Globus pallidus (tissue), 1 donor: Measurements from ENCODE around the gene XYLT2.
"Not testable (repeated sequence)": the region's sequence is repeated elsewhere in the genome, so short reads cannot be mapped to it uniquely, and the experiment has no call there.

Source experiments
- DNase-seq: peaks from one replicate; pipeline ENCODE4 v3.0.0-alpha.2; 2015; ENCODE audit warnings: low spot score

XYLT2 gene

DNA sequence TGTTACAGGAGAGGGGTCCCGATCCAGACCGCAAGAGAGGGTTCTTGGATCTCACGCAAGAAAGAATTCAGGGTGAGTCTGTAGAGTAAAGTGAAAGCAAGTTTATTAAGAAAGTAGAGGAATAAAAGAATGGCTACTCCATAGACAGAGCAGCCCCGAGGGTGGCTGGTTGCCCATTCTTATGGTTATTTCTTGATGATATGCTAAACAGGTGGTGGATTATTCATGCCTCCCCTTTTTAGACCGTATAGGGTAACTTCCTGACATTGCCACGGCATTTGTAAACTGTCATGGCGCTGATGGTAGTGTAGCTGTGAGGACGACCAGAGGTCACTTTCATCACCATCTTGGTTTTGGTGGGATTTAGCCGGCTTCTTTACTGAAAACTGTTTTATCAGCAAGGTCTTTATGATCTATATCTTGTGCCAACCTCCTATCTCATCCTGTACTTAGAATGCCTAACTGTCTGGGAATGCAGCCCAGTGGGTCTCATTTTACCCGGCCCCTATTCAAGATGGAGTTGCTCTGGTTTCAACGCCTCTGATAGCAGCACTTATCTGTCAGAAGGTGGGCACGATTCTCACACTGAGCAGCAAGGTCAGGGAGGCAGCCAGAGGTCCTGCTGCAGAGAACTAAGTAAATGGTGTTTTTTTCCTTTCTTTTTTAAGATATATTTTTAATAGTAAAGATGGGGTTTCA, 26.5 kb upstream of the XYLT2 start:
- no peak for DNase-seq

DNA sequence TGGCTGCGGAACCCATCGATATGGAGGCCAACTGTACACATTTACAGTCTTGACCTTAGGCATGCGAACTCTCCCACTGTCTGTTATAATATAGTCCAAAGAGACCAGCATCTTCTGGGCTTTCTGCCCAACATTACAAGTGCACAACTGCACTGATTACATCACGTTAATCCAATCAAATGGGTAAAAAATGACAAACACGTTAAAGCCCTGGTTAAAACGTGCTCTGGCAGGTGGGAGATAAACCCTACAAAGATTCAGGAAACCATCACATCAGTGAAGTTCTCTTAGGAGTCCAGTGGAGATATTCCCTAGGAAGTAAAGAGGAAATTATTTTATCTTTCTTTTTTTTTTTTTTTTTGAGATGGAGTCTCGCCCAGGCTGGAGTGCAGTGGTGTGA, 23.7 kb upstream of the XYLT2 start:
- no peak for DNase-seq

DNA sequence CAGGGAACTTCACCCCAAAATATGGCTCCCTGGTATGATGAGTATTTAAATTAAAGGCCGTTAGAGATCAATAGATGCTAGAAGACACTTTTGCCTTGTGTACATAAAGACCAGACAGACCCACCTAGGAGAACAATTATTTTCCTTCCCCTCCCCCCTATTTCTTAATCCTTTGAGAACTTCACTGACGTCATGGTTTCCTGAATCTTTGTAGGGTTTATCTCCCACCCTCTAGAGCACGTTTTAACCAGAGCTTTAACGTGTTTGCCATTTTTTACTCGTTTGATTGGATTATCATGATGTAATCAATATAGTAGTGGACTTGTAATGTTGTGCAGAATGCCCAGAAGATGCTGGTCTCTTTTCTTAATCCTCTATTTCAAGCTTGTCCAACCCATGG, 22.9 kb upstream of the XYLT2 start:
- no peak for DNase-seq

DNA sequence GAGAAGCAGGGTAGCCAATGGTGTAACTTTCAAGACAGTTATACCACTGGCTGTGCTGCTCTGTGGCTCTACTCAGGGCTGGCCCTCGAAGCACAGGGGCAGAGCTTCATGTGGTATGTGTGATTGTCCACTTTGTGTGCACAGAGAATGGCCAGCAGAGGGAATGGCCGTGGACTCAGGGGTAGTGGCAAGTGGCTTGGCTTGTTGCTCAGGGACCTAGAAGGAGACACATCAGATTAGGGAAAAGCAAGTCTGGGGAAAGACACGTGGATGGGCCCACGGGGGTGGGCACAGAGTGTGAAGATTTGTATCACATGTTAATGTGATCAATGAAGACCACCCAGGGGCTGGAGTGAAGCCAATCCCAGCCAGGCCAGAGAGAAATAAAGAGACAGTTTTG, 20.0 kb upstream of the XYLT2 start:
- no peak for DNase-seq

DNA sequence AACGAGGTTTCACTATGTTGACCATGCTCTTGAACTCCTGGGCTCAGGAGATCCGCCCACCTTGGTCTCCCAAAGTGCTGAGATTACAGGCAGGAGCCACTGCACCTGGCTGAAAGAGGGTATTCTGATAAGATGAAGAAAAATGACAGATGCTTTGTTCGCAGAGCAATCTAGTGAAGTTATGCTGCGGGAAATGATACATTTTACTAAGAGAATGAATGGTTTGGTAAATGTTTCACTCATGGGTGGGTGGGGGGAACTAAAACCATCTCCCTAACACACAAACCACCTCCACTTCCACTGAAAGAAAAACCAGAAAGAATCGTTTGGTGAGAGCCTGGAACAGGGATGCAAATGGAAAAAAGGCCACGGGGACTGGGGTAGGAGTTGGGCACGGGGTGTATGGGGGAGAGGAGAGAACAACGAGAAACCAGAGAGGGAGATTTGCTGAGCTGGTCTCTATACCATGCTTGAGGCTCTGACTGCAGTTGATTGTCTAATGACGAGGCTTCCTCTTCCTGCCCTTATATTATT, 19.0 kb upstream of the XYLT2 start:
- DNase-seq = no peak

DNA sequence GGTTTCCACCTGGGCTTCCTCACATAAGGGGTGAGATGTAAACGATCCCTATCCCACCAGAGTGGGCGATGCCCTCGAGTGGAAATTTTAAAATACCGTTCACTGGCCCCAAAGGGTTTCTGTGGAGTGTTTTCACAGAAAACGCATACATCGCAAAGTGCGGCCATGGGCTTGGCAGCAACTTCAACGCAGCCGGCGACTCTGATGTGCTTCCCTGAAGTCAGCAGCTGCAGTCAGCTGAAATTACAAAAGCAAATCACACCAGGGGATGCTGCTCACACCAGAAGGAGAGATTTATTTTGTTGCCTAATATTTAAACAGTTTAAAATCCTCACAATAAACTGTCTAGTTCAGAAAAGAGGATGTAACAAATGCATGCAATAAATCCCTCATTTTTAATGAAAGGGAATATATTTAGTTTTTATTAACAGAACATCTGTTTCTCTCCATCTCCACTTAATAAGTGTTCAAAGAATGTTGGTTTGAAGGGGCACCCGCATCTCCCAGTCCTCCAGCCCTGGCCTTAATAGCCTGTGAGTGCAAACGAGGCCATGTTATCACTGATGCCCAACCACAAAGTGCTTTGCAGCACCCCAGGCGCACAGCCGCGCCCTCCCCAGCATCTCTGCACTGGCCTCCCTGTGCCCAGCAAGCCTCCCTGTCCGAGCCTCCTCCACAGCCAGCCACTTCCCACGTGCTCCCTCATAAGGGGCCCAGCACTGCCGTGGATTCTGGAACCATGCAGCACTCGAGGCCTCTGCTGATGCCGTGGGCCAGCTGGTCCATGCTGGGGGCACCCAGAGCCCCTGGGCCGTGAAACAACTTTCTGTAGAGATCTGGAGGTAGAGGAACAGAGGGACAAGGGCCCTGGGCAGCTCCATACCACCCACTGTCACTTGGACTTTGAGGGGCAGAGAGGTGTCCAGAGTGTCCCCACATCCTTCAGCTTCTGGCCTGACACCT, 17.3 kb upstream of the XYLT2 start:
- DNase-seq = no peak

DNA sequence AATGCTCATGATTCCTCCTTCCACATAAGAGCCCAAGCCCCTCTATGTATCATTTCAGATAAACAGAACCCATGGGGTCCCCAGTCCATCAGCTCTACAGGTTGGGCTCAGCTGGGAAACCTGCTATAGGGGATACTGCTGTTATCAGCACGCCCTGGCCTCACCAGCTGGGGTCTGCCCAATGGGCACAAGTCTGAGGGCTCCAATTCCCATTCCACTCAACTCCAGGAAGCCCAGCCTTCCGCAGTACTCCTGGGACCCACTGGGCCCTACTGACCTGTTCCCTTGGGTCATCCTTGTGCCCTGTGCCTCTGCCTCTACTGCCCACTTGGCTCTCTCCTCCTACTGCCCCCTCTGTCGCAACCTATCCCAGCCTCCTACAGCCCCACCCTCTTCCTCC, 16.2 kb upstream of the XYLT2 start:
- DNase-seq = no peak

DNA sequence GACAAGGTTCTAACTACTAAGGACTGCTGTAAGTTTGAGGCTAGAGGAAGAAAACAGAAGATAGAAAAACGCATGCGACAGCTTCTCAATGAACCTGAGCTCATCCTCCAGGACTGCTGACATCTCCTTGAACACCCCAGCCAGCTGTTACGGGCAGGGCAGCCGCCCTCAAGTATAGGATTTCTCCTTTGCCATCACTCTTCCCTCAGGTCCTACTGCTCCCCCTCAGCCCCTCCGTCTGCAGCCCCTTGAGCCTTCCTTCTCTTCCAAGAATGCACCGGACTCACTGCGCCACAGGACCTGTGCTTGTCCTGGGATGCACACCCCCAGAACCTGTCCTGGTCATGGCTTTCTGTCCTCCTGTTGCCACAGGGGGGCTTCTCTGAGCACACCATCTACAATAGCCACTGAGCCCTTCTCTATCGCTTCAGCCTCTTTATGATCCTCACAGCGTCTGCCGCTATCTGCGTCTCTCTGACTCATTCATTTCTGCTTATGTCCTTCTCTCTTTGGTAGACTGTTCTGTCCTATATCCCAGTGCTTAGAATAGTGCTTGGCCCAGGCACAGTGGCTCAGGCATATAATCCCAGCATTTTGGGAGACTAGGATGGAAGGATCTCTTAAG, 15.7 kb upstream of the XYLT2 start:
- DNase-seq = no peak

DNA sequence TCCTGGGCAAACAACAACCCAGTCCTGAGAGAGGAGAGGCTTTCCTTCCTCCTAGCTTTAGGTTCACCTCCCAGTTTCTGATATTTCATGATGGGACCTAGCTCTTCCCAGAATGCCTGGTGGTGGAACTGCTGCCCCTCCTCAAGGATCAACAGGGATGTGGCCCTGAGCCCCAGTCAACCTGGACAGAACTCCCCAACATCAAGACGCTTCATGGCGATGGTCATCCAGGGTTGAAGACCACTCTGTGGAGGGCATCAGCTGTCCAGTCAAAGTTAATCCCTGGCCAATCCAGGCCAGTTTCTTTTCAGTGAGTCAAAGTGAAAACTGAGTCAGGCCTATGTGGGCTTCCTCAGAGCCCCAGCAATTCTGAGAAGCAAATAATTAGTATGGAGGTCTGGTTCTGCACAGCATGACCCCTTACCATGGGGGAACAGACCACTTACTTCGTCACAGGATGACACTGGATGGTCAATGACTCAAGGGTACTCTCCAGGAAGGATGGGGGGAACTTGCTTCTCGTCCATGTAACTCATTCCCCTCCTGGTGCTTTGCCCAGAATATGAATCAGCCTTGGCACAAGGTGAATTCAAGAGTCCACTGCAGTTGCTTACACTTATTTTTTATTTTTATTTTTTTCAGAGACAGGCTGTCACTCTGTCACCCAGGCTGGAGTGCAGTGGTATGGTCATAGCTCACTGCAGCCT, 14.7 kb upstream of the XYLT2 start:
- DNase-seq = no peak

DNA sequence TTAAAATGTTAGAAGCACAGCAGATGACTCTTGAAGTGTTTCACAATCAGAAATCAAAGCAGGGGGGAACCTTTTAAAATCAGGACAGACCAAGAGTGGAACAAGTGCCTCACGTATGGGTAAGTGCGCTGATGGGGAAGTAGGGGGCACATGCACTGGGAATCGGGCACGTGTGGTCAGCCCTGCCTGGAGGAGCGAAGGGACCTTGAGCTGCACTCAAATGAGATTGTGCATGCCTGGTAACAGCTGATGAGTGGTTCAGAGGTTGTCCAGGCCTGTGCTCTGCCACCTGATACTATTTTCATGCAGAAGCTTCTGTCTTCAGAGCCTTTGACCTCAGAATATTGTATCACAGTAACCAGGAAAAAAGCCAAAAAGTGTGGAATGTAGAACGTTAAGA, 13.7 kb upstream of the XYLT2 start:
- no peak for DNase-seq

DNA sequence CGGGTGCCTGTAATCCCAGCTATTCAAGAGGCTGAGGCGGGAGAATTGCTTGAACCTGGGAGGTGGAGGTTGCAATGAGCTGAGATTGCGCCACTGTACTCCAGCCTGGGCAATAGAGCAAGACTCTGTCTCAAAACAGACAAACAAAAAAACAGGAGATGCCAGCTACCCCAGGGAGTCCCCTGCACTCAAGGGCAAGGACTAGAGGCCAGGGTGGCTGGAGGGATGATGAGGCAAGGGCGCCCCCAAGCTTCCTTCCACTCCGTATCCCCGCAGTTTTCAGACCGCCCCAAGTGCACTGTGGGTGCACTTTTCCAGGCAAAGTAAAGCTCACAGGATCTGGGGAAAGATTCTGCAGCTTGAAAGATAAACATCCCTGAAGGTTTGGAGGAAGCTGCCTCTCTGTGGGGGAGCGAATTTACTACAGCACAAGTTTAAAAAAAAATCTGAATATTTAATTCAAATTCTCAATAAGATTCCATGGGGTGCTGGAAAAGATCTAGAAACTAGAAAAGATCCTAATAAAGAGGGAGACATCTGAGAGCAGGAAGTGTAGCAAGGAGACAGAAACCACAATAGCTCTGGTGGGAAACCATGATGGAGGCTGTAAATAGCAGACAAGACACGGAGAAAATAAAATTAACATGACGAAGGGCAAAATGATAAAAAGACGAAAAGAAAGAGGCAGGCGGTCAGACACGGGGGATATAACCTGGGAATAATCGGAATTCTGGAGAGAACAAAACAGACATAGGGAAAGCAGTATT, 12.5 kb upstream of the XYLT2 start:
- DNase-seq = not testable (repeated sequence)

DNA sequence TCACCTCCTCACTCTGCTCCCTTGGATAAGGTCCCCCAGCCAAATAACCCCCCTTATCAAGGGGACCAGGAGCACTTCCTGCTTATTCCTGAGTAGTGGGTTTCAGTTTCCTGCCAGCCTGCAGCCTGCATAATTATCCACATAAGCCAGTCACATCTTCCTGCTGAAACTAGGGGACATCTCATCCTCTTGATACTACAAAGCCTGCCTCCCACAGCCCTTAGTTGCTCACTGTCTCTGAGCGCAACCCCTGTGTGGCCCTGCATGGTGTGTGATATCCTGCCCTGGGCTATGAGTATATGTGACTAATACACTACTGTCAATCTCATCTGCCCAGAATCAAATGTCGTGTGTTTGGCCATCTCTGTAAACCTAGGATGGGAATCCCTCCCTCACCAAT, 8.0 kb upstream of the XYLT2 start:
- no peak for DNase-seq

DNA sequence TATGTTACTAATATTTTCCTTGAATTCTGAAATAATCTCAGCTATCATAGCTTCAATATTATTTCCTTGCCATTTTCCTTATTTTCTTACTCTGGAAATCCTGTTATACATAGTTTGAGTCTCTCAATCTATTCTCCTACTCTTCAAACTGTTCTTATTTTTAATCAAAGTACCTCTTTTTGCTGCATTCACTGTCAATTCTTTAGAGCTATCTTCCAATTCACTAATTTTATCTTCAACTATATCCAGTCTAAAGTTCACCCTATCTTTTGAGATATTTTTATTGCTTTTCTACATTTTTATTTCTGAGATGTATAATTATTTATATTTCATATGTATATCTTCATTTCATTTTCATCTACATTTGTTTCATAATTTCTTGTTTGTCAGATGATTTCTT, 7.3 kb upstream of the XYLT2 start:
- no peak for DNase-seq

DNA sequence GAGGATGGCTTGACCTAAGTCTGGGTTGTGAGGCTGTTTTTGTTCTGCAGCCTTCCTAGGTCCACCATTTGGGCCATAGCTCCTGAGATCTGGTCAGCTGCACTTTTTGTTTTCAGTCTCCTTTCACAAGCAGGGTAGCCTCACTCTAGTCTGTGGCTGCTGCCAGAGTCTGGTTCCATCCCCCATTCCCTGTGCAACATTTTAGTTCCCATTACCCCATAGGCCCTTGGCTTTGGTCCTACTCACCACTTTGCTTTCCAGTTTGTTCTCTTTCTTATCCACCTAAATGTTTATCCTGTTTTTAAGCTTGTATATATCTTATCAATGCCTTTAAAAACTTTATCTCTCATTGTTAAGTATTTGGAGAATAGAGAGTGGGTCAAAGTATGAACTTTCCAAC, 6.5 kb upstream of the XYLT2 start:
- DNase-seq = no peak

DNA sequence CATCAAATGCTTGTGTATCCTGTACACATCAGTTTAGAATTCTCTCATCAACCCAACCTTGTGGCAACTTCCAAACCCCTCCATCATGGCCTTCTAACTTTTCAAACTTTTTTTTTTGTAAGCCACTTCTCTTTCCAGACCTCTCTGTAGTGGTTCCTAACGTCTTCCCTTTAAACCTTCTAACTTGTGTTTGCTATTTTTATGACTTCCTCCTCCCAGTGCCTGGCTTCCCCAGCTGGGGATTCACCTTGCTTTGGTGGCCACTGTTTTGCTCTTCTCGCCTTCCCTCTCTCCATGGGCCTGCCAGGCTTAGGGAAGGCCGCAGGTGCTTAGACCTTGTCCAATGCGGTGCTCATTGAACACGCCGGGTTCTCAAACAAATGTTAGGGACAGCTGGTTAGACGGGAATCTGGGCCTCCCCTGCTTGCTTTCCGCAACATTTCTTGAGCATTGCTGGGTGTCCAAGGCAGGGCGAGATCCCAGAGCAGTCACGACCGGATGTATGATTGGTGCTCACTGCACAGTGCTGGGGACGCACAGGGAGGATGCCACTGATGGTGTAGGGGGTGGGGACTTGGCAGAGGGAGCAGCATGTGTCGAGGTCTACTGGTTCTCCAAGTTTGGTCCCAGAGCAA, 1.1 kb upstream of the XYLT2 start:
- DNase-seq = no peak

DNA sequence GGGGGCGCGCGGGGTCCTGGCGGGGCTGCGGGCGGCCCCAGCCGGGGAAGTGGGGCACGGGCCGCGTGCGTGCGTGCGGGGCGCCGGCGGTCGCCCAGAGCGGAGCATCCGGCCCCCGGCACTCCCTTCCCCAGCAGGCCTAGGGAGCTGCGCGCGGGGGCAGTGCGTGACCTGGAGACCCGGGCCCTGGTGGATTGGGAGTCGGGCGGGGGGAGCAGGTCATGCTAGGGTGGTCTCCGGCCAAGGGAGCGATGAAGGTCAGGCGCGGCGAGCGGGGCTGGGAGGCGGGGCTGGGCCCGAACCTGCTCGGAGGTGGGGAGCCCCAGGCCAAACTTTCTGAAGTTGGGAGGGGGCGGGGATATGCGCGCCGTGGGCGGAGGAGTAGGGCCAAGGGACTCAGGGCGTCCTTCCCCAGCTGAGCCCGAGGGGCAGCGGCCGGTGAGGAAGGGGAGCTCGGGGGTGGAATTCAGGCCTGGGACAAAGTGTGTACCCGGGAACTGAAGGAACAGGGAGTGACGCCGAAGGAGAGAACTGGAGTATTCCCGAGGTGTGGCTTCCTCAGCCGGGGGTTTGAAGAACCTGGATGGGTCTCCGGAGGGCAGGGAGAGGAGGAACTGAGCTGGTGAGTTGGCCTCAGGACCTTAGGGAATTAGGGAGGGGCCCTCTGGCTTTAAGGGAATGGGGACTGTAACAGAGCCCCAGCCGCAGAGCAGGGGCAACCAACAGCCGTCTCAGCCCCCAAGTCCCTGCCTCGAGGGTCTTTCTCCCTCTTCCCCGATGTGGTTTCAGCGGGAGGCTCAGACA, 589 bp downstream of the XYLT2 start:
- no peak for DNase-seq

DNA sequence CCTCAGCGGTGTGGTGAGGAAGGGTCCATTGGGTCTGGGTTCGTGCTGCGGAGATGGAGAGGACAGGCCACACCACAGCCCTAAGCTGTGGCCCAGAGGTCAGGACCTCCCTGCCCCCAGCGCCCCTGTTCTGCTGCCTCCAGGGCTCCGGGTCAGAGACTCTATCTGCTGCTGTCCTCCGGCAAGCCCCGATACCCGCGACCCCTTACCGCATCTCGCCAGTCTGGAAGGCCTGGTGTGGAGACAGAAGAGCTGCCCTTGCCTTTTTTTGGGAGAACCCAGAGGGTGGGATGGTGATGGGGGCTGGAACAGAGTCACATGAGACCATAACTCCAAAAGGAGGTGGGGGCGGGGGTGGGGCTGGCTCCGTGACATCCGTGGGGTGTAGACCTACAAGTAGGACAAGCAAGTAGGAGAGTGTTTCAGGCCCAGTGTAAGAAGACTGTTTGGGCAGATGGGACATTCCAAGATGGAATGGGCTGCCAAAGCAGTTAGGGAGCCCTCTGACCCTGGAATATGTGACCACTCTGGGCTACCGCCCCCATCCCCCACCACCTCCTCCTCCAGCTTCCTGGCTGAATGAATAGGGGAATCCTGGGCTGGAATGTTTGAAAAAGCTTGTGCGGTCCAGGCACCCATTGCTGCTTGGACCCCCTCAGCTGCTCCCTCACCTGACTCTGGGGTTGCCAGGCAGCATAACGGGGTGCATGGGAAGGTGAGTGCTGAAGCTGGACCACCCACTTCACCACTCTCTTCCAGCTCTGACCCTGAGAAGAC, 1.4 kb downstream of the XYLT2 start:
- DNase-seq = no peak

DNA sequence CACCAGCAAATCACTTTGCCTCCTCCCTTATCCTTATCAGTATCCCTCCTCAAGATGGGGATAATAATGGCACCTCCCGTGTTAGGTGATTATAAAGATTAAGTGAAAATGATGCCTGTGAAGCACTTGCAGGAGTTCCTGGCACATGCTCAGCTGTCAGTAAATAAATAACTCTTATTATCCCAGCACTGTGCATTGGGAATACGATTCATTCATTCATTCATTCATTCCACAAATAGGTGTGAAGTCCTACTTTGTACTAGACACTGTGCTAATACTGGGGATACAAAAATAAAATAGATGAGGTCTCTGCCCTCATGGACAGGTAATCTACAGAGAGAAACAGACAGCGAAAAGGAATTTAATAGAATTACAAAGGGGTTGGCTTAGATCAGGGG, 2.0 kb downstream of the XYLT2 start:
- no peak for DNase-seq
